GM21447 (cell line): Measurements from ENCODE around the gene CPNE5.
"Not testable (repeated sequence)": the region's sequence is repeated elsewhere in the genome, so short reads cannot be mapped to it uniquely, and the experiment has no call there.

Experiments used
- ATAC-seq: cut with Tn5 transposase; IDR thresholded peaks from one replicate; pipeline ENCODE4 v1.9.1; 2021; ENCODE audit not compliant: unreplicated experiment

The CPNE5 gene

GRCh38 chr6:36704961-36705577 lies 134.2 kb downstream of the CPNE5 start:
- not testable (repeated sequence) for ATAC-seq

DNA sequence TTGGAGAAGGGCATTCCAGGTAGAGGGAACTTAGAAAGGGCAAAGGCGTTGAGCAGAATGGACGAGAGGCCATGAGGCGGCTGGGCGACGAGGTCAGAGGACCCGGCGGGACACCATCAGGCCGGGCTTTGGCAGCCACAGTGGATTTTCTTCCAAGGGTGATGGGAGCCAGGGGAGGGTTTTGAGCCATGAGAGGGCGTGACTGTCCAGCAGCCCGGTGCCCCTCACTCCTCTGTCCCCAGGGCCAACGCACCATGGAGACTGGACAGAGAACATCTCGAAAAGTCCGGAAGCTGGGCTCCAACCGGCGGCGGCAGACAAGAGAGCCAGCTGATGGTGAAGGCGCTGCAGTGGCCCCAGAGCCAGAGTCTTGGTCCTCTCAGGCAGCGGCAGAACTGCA lies 135.3 kb downstream of the CPNE5 start:
- no peak for ATAC-seq

DNA sequence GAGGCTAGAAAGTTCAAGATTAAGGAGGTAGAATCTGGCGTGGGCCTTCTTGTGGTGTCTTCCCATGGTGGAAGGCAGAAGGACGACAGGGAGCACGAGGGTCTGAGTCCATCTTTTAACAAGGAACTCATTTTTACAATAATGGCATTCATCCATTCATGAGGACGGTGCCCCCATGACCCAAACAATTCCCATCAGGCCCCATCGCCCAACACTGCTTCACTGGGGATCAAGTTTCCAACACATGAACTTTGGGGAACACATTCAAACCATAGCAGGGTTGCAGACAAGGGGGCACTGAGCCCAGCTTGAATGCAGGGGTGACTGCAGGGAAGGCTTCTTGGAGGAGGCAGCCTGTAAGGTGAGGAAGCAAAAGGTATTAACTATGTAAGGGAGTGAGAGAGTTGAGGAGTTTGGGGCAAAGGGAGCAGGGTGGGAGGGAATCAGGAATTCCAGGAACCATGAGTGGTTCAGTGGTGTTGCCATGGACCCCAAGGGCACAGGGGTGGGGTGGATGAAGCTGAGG lies 136.1 kb downstream of the CPNE5 start:
- no peak for ATAC-seq

DNA sequence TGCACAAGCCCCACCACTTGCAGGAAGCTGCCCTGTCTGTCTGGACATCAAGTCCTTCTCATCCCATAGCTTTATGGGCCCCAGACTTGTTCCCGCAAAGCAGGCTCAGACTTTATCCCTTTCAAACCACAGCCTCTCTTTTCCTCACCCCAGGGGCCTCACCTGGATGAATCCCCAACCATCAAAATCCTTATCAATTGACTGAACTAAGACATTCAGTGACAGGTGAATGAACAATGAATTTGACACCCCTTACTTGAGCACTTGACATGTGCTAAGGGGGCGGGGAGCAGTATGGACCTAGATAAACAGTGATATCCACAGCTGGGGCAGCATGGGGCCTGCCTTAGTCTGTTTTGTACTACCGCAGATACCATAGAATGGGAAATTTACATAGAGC lies 136.6 kb downstream of the CPNE5 start:
- ATAC-seq, result no peak

GRCh38 chr6:36701401-36701991 lies 137.7 kb downstream of the CPNE5 start:
- ATAC-seq, result no peak

GRCh38 chr6:36700831-36701230 lies 138.4 kb downstream of the CPNE5 start:
- ATAC-seq, result no peak

GRCh38 chr6:36700071-36700812 lies 139.0 kb downstream of the CPNE5 start:
- ATAC-seq, result no peak

GRCh38 chr6:36699348-36699747 lies 139.9 kb downstream of the CPNE5 start:
- ATAC-seq, result no peak

GRCh38 chr6:36698871-36699271 lies 140.4 kb downstream of the CPNE5 start:
- no peak for ATAC-seq

DNA sequence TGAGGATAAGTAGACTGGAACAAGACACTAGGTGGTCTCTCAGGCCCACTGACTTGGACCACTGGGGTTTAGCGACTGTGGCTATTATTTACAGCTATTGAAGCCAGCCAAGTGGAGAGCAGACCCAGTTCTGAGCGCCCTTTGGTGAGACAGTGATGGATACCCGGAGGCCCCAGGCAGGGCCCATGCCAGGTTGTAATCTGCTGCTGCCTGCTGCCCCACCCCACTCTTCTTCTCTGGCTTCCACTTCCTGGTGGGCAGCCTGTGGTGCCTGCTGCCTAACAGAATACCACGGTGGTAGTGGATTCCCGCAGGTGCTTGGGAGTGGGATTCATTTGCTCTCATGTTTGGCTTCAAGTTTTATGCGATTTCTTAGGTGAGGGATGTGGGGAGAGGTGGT lies 141.0 kb downstream of the CPNE5 start:
- no peak for ATAC-seq

GRCh38 chr6:36697481-36697903 lies 141.8 kb downstream of the CPNE5 start, which contains the start of gene RAB44:
TSS of gene RAB44 (plus strand) at chr6:36697826. CDS start at chr6:36704236, 6,410 bp downstream.
- ATAC-seq, result no peak

- no peak for ATAC-seq
Observed at GRCh38 chr6:36695414-36695813, 143.8 kb downstream of the CPNE5 start.

DNA sequence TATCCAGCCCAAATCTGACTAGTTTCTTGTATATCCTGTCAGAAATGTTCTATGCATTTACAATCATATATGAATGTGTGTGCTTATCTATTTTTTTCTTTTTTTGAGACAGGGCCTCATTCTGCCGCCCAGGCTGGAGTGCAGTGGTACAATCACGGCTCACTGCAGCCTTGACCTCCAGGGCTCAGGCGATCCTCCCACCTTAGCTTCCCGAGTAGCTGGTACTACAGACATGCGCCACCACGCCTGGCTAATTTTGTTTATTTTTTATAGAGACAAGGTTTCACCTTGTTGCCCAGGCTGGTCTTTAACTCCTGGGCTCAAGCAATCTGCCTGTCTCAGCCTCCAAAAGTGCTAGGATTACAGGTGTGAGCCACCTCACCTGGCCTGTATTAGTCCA lies 144.6 kb downstream of the CPNE5 start:
- no peak for ATAC-seq

DNA sequence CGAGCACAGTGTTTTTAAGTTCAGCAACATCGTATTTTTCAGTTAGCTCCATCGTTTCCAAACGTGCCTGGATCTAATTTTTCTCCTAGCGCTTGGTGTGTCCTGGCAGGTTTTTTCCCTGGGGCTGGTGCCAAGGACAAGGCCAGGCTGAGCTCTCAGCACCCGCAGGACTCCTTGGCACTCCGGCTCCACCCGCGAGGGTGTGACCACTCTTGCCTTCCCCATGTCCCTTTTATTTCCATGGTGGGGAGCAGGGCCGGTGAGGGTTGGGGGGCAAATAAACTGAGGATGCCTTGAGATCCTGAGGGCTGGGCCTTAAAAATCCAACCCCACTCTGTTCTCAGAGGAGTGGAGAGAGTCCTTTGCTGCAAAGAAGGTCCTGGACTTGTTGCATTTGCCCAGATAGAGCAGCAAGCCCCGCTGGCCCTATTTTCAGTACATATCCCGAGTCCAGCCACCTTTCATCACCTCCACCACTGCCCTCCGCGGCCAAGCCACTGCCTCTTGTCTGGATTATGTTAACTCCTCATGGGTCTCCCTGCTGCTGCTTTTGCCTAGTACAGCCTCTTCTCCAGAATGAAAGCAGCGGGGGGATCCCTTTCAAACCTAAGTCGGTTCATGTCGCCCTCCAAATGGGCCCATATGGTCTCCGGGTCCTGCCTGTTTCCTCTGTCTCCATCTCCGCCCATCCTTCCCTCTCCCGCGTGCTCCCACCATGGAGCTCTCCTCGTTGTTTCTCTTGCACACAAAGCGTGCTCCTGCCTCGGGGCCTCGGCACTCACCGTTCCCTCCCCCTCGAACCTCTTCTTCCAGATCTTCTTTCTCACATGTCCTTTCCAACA lies 146.2 kb downstream of the CPNE5 start:
- no peak for ATAC-seq

DNA sequence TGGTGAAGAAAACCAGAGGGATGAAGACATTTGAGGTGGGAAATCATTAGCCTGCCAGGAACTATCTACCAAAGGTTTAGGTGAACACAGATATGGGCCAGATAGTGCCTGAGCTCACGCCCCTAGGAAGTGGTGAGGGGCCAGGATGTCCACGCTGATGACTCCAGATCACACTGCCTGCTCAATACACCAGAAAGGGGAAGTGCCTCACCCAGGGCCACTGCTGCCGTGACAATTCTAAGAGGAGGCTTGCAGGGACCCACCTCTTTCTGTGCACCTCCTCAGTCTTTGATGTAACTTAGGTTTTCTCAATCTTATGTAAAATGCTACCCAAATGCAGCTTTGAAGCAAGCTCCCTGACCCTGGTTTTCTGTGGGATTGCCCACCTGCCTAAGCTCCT lies 147.0 kb downstream of the CPNE5 start:
- peak; percentile 50 for ATAC-seq

DNA sequence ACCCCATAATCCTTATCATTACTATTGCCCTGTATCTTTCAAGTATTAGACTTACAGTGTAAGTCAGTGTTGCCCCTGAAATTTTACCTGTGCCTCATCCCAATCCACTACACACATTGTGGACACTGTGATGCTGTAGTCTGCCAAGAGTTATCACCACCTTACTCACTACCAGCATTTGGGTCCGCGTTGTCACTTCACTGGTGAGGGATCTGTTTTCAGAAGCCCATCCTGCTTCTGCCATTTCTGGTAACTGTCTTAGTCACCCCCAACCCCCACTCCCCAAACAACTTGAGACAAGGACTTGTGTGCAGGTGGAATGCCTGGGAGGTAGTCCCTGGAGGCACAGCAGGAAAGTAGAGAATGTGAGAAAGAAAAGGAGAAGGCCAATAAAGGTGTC lies 147.6 kb downstream of the CPNE5 start:
- ATAC-seq, result no peak

DNA sequence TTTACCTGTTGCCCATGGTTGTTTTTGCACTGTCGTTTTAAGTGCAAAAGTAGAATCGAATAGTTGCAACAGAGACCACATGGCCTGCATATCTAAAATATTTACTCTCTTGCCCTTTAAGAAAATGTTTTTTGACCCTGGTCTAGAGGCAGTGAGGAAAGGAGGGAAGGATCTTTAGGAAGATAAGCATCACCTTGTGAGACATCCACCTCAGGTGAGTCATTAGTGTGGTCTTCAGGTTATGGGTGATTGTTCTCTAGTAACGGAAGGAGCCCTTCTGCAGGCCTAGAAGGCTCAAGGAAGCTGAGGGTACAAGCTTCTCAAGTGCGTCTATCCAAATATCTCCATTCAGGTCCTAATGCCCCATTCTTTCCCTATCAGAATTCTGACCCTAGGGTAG lies 148.2 kb downstream of the CPNE5 start:
- no peak for ATAC-seq
